Left ventricle myocardium inferior (tissue), 1 donor: ENCODE data around the gene ABCD2. TPM values are rescaled to one million over a fixed set of nuclear protein-coding genes. Genes with fewer than 3 reads are reported as not detected.
"Not testable (repeated sequence)": the region's sequence is repeated elsewhere in the genome, so short reads cannot be mapped to it uniquely, and the experiment has no call there.

Experiments
- DNase-seq: peaks from one replicate; pipeline ENCODE4 v3.0.0-alpha.2; 2020
- H3K27ac ChIP-seq: fragments of 200-600 bp; replicated peaks from 2 replicates; pipeline ENCODE4 v1.8.0; 2021
- H3K27me3 ChIP-seq: fragments of 200-600 bp; 2 replicates; pipeline ENCODE4 v1.8.0; 2021; ENCODE audit warnings: low read depth
- H3K36me3 ChIP-seq: fragments of 200-600 bp; 2 replicates; pipeline ENCODE4 v1.8.0; 2021
- H3K4me1 ChIP-seq: fragments of 200-600 bp; 2 replicates; pipeline ENCODE4 v1.8.0; 2021
- H3K4me3 ChIP-seq: fragments of 200-600 bp; 2 replicates; pipeline ENCODE4 v1.8.0; 2021; ENCODE audit warnings: mild to moderate bottlenecking, moderate library complexity
- H3K9me3 ChIP-seq: fragments of 200-600 bp; replicated peaks from 2 replicates; pipeline ENCODE4 v1.8.0; 2021
- CTCF ChIP-seq: fragments of 200-600 bp; IDR thresholded peaks from 2 replicates; pipeline ENCODE4 v1.8.0; 2021; ENCODE audit warnings: antibody characterized with exemption, mild to moderate bottlenecking, borderline replicate concordance
- intact Hi-C: fragments of 100-400 bp; cut with micrococcal nuclease; formaldehyde crosslinking; loops from one replicate; pipeline ENCODE4 v1.11.0; 2022
- total RNA-seq: library from RNA; stranded (reverse); fragmentation: NEBNext Ultra II Directional; extraction: Animal tissue kit (Norgen Biotek cat#: 25700); gene quantifications from one replicate; pipeline ENCODE4 v1.2.1, GENCODE V29; 2021
- donor health status: DM: no; HTN: yes; CAD: no; lungs with severe emphysema.

The ABCD2 gene
- total RNA-seq, 1 donor from 2014 or later = 6.5 TPM

- DNase-seq = no peak
- Histone ChIP-seq H3K36me3 (no peaks in the 10 kb centered on the region), H3K27ac (no peak overlapping the region), H3K9me3 (no peaks in the 10 kb centered on the region), H3K27me3 (no peaks in the 10 kb centered on the region), H3K4me1 (no peaks in the 10 kb centered on the region), H3K4me3 (no peak overlapping the region)
- intact Hi-C loops = no loop called here
- TF ChIP-seq CTCF = no peak
Observed at GRCh38 chr12:39541471-39541870, 78.1 kb downstream of the ABCD2 start.

GRCh38 chr12:39538679-39539104 is 80.9 kb downstream of the ABCD2 start:
- H3K9me3 ChIP-seq = no peaks in the 10 kb centered on the region
- no peak for TF ChIP-seq CTCF
- H3K4me1 ChIP-seq = no peaks in the 10 kb centered on the region
- no peak for DNase-seq
- H3K27me3 ChIP-seq = no peaks in the 10 kb centered on the region
- no peak overlapping the region for H3K4me3 ChIP-seq
- intact Hi-C loops = no loop called here
- H3K27ac ChIP-seq = no peak overlapping the region
- no peaks in the 10 kb centered on the region for H3K36me3 ChIP-seq

- no peak for TF ChIP-seq CTCF
- intact Hi-C loops = no loop called here
- no peaks in the 10 kb centered on the region for H3K27me3 ChIP-seq
Observed at GRCh38 chr12:39533951-39534350, 85.7 kb downstream of the ABCD2 start.

GRCh38 chr12:39532448-39532847 is 87.2 kb downstream of the ABCD2 start:
- H3K27ac ChIP-seq = no peak overlapping the region
- H3K27me3 ChIP-seq = no peaks in the 10 kb centered on the region
- DNase-seq = no peak
- intact Hi-C loops = no loop called here
- no peaks in the 10 kb centered on the region for H3K9me3 ChIP-seq
- TF ChIP-seq CTCF = no peak
- no peak overlapping the region for H3K4me3 ChIP-seq
- H3K36me3 ChIP-seq = no peaks in the 10 kb centered on the region
- H3K4me1 ChIP-seq = no peaks in the 10 kb centered on the region

More at GRCh38 chr12:39533951-39534350, 85.7 kb downstream of the ABCD2 start:
- no peak overlapping the region for H3K27ac ChIP-seq
- no peaks in the 10 kb centered on the region for H3K9me3 ChIP-seq
- H3K4me3 ChIP-seq = no peak overlapping the region
- no peak for DNase-seq
- H3K36me3 ChIP-seq = no peaks in the 10 kb centered on the region
- H3K4me1 ChIP-seq = no peaks in the 10 kb centered on the region

GRCh38 chr12:39526974-39527373 is 92.6 kb downstream of the ABCD2 start:
- DNase-seq = no peak

GRCh38 chr12:39522167-39522566 is 97.4 kb downstream of the ABCD2 start:
- intact Hi-C loops, H3K4me3 ChIP-seq, H3K4me1 ChIP-seq, H3K36me3 ChIP-seq, H3K27me3 ChIP-seq, DNase-seq, H3K27ac ChIP-seq: not testable (repeated sequence)
- peaks cover 37% of the 10 kb centered on the region for H3K9me3 ChIP-seq

More at GRCh38 chr12:39526974-39527373, 92.6 kb downstream of the ABCD2 start:
- no peaks in the 10 kb centered on the region for H3K36me3 ChIP-seq
- no peak overlapping the region for H3K4me3 ChIP-seq
- no peaks in the 10 kb centered on the region for H3K27me3 ChIP-seq
- intact Hi-C loops = no loop called here
- no peak overlapping the region for H3K27ac ChIP-seq
- H3K4me1 ChIP-seq = no peaks in the 10 kb centered on the region
- TF ChIP-seq CTCF = no peak
- H3K9me3 ChIP-seq = peaks cover 15% of the 10 kb centered on the region
